WI38 (cell line): ENCODE data around the gene MRPL28.

ENCODE experiments used
- H3K4me3 ChIP-seq: 2 replicates; pipeline ENCODE4 v1.5.1; 2011; ENCODE audit warnings: low read depth, mild to moderate bottlenecking, control low read depth, low read length
- TF ChIP-seq, protein P1 (sequence below): IDR thresholded peaks from 2 replicates; pipeline ENCODE4 v1.5.1; 2012; ENCODE audit warnings: low read depth, mild to moderate bottlenecking, control low read depth, low read length

The MRPL28 gene

DNA sequence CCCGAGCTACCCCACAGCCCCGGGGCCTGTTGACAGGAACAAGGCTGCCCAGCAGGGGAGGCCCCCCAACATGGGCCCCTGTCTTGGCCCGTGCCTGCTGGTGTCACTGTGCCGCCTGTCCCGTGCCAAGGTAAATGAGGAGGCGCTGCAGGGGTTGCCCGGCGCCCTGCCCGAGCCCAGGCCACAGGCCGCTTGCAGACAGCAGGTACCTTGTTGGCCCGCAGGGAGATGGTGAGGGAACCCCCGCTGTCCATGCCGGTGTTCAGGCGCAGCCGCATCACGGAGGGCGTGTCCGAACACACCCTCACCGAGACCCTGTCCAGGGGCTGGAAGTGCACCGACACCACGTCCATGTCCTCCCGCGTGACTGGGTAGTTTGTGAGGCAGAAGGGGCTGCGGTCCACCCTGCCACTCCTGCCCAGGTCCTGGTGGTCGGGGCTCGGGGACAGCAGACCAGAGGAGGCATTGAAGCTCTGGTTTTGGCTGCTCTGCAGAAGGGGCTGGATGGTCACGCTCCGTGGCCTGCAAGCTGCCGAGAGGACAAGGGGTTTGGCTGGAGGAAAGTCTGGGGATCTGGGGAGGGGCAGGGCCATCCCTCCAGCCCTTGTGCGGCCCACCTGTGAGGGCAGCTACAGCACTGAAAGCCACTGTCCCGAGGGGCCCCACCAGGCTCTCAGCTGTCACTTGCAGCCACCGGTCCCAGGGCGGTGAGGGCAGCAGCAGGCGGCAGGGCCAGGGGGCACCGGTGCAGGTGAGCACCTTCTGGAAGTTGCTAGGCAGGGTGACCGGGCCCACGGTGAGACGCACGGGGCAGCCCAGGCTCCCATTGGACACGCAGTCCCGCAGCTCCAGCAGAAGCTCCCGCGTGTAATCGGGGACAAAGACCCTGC, 5.8 kb upstream of the MRPL28 start:
- TF ChIP-seq, protein P1, sequence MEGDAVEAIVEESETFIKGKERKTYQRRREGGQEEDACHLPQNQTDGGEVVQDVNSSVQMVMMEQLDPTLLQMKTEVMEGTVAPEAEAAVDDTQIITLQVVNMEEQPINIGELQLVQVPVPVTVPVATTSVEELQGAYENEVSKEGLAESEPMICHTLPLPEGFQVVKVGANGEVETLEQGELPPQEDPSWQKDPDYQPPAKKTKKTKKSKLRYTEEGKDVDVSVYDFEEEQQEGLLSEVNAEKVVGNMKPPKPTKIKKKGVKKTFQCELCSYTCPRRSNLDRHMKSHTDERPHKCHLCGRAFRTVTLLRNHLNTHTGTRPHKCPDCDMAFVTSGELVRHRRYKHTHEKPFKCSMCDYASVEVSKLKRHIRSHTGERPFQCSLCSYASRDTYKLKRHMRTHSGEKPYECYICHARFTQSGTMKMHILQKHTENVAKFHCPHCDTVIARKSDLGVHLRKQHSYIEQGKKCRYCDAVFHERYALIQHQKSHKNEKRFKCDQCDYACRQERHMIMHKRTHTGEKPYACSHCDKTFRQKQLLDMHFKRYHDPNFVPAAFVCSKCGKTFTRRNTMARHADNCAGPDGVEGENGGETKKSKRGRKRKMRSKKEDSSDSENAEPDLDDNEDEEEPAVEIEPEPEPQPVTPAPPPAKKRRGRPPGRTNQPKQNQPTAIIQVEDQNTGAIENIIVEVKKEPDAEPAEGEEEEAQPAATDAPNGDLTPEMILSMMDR: no peak
- no peak overlapping the region for H3K4me3 ChIP-seq

DNA sequence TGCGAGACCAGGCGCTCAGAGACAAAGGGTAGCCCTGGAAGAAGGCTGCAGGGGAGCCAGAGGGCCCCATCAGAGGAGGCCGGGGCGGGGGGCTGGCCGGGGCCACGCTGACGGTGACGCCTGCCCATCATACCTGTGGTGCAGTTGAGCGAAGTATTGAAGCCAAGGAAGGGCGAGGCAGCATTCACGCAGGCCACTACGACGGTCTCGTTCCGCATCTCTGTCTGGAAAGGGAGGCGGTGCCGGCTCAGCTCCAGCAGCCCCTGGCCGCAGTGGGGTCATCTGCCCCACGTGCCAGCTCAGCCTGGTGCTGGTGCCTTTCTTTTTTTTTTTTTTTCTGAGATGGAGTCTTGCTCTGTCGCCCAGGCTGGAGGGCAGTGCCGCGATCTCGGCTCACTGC, 4.9 kb upstream of the MRPL28 start:
- TF ChIP-seq, protein P1: no peak
- no peak overlapping the region for H3K4me3 ChIP-seq

DNA sequence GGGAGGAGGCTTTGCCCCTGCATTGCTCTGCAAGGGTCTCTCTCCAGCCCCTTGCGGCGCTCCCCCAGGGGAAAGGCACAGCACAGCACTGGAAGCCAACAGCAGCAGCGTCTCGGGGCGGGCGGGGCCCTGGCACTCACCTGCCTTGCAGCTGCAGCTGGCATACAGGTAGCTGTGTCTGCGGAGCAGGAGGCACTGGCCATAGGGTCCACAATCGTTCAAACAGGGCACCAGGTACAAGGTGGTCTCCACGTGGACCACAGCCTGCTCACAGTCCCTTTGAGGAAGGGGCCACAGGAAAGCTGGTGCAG, 4.2 kb upstream of the MRPL28 start:
- H3K4me3 ChIP-seq: no peak overlapping the region
- TF ChIP-seq, protein P1: no peak

DNA sequence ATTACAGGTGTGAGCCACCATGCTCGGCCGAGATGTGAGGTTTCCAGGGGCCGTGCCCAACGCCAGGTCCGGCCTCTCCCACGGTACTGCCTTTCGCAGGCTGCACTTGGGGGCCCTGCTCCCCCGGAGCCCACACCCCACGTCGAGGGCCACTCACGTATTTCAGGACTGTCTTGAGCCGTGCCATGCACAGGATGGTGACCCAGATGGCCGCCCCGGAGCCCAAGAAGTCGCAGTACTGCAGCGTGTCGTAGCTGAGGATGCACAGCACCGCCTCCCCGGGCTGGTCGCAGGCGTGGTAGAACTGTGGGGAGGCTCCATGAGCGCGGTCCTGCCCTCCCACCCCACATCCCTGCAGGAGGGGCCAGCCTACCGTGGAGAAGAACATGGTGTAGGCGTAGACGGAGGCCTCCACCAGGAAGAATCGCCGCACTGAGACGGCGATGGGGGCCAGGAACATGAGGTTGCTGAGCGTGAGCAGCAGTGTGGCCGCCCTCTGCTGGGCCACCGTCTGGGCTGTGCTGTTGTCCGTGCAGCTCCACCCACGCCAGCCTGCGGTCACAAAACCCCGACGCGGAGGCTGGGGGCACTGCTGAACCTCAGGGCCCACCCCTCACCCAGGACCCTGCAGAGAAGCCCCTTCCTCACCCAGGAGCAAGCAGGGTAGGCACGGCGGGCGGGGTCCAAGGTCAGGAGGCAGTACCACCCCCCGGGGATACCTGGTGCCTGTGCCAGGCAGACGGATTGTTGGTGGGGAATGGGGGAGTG, 3.7 kb upstream of the MRPL28 start:
- no peak overlapping the region for H3K4me3 ChIP-seq
- TF ChIP-seq, protein P1: no peak

DNA sequence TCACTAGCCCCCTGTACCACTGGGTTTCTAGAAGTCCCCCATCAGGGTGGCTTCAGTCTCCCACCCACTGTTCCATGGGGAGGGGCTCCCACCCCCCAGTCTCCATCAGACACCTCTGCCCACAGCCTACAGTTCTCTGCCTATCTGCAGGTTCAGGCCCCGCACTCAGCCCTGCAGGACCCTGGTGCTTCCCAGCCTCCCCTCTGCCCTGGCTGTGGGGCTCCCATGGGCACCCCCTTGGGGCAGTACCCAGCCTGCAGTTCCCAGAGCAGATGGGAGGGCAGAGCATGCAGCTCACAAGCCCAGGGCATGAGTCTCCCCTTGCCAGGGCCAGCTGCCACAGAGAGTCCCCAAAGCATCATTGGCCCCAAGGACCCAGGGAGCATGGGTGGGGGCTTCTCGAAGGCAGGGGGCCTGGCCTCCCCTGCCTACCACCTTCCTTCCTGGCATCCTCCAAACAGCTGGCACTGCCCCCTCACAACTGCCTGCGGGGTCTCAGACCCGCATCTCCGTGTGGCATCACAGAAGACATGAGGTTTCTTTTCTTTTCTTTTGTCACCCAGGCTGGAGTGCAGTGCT, 2.8 kb upstream of the MRPL28 start:
- TF ChIP-seq, protein P1: no peak
- H3K4me3 ChIP-seq: no peak overlapping the region

DNA sequence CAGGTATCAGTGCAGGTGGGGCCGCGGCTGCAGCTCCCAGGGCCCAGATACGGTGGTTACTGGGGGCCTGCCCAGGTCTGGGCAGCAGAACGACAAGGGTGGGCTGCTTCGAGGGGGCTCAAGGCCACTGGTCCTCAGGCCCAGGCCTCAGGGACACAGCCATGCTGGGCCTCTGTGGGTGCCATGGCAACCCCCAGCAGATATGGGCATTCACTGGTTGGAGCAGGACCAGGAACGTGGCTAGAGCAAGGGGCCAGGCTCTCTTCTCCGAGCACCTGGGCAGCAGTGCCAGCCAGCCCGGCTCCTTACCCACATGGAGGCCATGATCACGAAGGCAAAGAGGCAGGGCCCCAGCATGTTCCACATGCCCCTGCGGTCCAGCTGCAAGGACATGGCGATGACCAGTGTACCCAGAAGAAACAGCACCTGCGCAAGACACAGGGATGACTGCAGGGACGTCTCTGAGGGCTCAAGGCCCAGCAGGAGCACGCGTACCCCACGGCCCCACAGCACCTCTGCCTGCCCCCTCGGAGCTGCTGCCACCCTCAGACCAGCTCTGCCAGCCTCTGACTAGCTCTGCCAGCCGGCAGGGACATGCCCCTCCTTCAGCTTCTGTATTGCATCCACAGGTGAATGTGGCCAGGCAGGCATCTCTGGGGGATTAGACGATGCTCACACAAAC, 2.1 kb upstream of the MRPL28 start:
- TF ChIP-seq, protein P1: no peak
- H3K4me3 ChIP-seq: no peak overlapping the region
